Mammary epithelial cell (primary cell): ENCODE measurements around the gene DNAH17.

ENCODE experiments used
- EZH2 ChIP-seq: IDR thresholded peaks from 2 replicates; pipeline ENCODE4 v1.6.1; 2012; ENCODE audit warnings: low read length, inconsistent platforms, borderline replicate concordance
- TF ChIP-seq, protein P1 (sequence below), 2 donors: IDR thresholded peaks in 1 of 2; conservative IDR thresholded peaks in 1 of 2; 2 replicates each; pipeline ENCODE4 v1.5.1; 2011 to 2012; ENCODE audit warnings: inconsistent platforms in 2 of 2, low read length in 2 of 2, mild to moderate bottlenecking in 2 of 2, control low read depth in 1 of 2, low read depth in 1 of 2; ENCODE audit not compliant: insufficient read depth in 1 of 2; ENCODE audit errors: extremely low read depth in 1 of 2

DNA sequence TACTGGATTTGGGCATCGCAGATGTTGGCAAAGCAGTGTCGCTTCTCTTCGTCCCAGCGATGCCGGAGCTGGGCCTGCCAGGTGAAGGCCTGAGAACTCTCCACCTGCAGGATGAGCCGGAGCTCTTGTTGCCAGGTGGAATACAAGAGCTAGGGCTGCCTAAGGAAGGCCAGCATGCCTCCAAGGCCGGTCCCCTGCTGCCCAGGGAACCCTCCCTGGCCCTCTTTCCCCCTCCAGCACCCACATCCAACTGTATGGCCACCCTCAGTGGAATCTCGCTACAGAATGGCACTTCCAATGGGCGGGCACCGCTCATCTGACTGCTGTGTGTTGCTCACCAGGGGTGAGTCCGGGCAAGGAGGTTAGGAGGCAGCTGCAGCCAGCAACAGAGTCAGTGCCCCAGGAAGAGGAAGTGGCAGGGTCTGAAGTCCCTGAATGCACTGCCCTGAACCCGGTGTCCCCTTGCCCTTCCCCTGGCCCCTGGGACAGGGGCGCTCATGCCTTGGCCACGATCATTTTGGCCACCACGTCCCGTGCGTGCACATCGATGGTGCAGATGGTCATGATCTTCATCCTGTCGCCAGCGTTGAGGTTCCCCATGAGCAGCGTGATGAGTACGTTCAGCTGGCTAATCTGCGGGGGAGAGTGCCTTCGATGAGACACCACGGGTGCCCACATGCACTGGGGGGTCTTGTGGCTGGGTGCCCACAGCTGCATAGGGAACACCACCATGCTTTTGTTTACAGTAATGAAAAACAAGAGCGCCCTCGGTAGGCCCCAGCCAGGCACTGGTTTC, 75.8 kb downstream of the DNAH17 start:
- TF ChIP-seq, protein P1, sequence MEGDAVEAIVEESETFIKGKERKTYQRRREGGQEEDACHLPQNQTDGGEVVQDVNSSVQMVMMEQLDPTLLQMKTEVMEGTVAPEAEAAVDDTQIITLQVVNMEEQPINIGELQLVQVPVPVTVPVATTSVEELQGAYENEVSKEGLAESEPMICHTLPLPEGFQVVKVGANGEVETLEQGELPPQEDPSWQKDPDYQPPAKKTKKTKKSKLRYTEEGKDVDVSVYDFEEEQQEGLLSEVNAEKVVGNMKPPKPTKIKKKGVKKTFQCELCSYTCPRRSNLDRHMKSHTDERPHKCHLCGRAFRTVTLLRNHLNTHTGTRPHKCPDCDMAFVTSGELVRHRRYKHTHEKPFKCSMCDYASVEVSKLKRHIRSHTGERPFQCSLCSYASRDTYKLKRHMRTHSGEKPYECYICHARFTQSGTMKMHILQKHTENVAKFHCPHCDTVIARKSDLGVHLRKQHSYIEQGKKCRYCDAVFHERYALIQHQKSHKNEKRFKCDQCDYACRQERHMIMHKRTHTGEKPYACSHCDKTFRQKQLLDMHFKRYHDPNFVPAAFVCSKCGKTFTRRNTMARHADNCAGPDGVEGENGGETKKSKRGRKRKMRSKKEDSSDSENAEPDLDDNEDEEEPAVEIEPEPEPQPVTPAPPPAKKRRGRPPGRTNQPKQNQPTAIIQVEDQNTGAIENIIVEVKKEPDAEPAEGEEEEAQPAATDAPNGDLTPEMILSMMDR (conservative IDR thresholded peaks at IDR 0.05 in 1 of 2, IDR thresholded peaks at IDR 0.05 in 1 of 2; ENCODE audit: extremely low read depth in 1 of 2, insufficient read depth in 1 of 2, low read depth in 1 of 2, low read length in 2 of 2) = no peak
- TF ChIP-seq EZH2 = no peak
